Ishikawa (cell line): Measurements from ENCODE around the gene POU2F1.

Experiments
- CEBPB ChIP-seq: IDR thresholded peaks from 2 replicates; pipeline ENCODE4 v1.6.1; 2012
- CREB1 ChIP-seq: IDR thresholded peaks from 2 replicates; pipeline ENCODE4 v1.6.1; 2012; ENCODE audit warnings: low read depth
- EGR1 ChIP-seq: IDR thresholded peaks from 2 replicates; pipeline ENCODE4 v1.6.1; 2012
- EP300 ChIP-seq: IDR thresholded peaks from 2 replicates; pipeline ENCODE4 v1.6.1; 2012; ENCODE audit warnings: borderline replicate concordance
- FOXM1 ChIP-seq: IDR thresholded peaks from 2 replicates; pipeline ENCODE4 v1.6.1; 2012; ENCODE audit warnings: low read depth, borderline replicate concordance
- NFIC ChIP-seq: IDR thresholded peaks from 2 replicates; pipeline ENCODE4 v1.6.1; 2012
- RAD21 ChIP-seq: IDR thresholded peaks from 2 replicates; pipeline ENCODE4 v1.6.1; 2012; ENCODE audit warnings: low read depth
- TAF1 ChIP-seq: IDR thresholded peaks from 2 replicates; pipeline ENCODE4 v1.6.1; 2012; ENCODE audit warnings: low read depth, mild to moderate bottlenecking
- TCF12 ChIP-seq: IDR thresholded peaks from 2 replicates; pipeline ENCODE4 v1.6.1; 2012; ENCODE audit warnings: low read depth
- TEAD4 ChIP-seq: IDR thresholded peaks from 2 replicates; pipeline ENCODE4 v1.6.1; 2012
- YY1 ChIP-seq: IDR thresholded peaks from 2 replicates; pipeline ENCODE4 v1.6.1; 2012; ENCODE audit warnings: low read depth
- ZBTB7A ChIP-seq: IDR thresholded peaks from 2 replicates; pipeline ENCODE4 v1.6.1; 2012; ENCODE audit warnings: low read depth
- TF ChIP-seq, protein P1 (sequence below): IDR thresholded peaks from 2 replicates; pipeline ENCODE4 v1.6.1; 2012
- TF ChIP-seq, protein P2 (sequence below): IDR thresholded peaks from 2 replicates; pipeline ENCODE4 v1.6.1; 2012
- TF ChIP-seq, protein P3 (sequence below): IDR thresholded peaks from 2 replicates; pipeline ENCODE4 v1.6.1; 2012; ENCODE audit warnings: low read depth, mild to moderate bottlenecking

Gene POU2F1

DNA sequence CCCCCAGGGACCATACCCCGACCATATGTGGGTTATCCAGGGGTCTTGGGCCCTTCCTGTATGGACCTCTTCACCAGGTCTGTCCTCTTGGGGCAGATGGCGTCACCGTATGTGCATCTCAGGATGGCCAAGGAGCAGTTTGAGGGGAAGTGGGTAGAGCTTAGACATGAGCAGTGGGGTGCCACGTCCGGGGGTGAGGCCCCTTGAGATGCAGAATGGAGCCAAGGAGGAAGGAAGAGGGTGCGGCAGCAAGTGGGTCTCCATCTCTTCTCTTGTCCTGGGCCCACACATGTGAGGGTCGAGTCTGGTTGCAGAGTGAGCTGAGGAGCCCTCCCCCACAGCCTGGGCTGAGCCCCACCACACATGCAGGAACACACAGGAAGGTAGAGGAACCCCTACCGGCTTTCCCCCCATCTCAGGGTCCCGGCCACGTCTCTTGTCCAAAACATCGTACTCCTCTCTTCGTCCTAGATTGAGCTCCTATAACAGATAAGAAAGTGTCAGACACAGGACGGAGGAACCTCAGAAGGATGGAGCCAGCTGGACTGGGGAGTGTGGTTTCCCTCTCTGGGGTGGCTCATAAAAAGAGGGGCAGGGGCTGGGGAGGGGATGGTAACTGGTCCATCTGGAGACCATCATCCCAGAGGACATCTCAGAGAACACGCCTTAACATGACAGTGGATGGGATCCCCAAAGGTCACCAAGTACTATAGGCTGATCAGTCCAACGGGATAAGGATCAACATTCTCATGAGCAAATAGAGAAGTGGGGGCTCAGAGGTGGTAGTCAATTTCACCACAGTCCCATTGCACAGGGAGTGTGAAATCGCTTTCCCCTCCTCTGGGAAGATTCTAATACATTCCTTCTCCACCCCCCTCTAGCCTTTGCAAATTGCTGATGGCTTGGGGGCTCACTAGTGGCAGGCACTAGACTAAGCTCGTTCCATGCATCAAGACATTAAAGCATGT, 217.8 kb downstream of the POU2F1 start:
- no peak for TF ChIP-seq NFIC
- TF ChIP-seq ZBTB7A, result no peak
- no peak for TF ChIP-seq TAF1
- TF ChIP-seq EGR1, result no peak
- no peak for TF ChIP-seq TEAD4
- no peak for TF ChIP-seq TCF12
- TF ChIP-seq, protein P1, sequence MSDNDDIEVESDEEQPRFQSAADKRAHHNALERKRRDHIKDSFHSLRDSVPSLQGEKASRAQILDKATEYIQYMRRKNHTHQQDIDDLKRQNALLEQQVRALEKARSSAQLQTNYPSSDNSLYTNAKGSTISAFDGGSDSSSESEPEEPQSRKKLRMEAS, result no peak
- no peak for TF ChIP-seq CREB1
- TF ChIP-seq, protein P2, sequence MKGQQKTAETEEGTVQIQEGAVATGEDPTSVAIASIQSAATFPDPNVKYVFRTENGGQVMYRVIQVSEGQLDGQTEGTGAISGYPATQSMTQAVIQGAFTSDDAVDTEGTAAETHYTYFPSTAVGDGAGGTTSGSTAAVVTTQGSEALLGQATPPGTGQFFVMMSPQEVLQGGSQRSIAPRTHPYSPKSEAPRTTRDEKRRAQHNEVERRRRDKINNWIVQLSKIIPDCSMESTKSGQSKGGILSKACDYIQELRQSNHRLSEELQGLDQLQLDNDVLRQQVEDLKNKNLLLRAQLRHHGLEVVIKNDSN, result no peak
- TF ChIP-seq EP300, result no peak
- no peak for TF ChIP-seq CEBPB
- no peak for TF ChIP-seq RAD21
- TF ChIP-seq FOXM1, result no peak
- no peak for TF ChIP-seq YY1
- TF ChIP-seq, protein P3, sequence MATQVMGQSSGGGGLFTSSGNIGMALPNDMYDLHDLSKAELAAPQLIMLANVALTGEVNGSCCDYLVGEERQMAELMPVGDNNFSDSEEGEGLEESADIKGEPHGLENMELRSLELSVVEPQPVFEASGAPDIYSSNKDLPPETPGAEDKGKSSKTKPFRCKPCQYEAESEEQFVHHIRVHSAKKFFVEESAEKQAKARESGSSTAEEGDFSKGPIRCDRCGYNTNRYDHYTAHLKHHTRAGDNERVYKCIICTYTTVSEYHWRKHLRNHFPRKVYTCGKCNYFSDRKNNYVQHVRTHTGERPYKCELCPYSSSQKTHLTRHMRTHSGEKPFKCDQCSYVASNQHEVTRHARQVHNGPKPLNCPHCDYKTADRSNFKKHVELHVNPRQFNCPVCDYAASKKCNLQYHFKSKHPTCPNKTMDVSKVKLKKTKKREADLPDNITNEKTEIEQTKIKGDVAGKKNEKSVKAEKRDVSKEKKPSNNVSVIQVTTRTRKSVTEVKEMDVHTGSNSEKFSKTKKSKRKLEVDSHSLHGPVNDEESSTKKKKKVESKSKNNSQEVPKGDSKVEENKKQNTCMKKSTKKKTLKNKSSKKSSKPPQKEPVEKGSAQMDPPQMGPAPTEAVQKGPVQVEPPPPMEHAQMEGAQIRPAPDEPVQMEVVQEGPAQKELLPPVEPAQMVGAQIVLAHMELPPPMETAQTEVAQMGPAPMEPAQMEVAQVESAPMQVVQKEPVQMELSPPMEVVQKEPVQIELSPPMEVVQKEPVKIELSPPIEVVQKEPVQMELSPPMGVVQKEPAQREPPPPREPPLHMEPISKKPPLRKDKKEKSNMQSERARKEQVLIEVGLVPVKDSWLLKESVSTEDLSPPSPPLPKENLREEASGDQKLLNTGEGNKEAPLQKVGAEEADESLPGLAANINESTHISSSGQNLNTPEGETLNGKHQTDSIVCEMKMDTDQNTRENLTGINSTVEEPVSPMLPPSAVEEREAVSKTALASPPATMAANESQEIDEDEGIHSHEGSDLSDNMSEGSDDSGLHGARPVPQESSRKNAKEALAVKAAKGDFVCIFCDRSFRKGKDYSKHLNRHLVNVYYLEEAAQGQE, result no peak

DNA sequence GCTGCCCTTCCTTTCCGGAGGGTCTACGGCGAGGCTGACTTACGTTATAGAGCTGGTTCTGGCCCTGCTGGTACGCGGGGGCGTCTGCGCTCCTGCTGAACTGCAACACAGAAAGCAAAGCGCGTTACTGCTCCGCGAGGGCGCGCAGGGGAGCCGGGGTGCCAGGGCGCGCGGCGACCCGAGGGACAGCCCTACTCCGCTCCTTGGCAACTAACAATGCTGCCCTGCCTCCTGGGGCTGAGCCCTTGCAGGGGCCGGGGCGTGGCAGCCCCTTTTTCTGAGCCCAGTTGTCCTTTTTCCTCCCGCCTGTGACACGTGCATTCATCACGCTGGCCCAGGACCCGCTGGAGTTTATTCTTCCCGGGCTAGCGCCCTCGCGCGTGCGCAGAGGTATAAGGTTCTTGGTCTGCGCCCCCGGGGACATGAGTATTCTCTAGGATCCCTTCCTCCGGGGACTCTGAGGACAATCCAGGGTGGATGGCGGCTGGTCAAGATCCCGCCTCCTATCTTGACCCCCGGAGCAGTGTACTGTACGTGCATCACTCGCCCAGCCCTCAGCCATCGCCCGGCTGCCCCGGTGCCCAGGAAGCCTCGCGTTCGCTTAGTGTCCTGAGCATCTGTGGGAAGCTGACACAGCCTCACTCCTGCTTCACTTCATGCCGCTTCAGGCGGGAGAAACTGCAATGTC, 218.8 kb downstream of the POU2F1 start:
- TF ChIP-seq ZBTB7A, result no peak
- no peak for TF ChIP-seq TEAD4
- TF ChIP-seq EGR1, result peak; percentile 59; the same call in 1 of the 2 replicates
- TF ChIP-seq, protein P1, result peak; percentile 95
- TF ChIP-seq, protein P2, result no peak
- no peak for TF ChIP-seq CREB1

DNA sequence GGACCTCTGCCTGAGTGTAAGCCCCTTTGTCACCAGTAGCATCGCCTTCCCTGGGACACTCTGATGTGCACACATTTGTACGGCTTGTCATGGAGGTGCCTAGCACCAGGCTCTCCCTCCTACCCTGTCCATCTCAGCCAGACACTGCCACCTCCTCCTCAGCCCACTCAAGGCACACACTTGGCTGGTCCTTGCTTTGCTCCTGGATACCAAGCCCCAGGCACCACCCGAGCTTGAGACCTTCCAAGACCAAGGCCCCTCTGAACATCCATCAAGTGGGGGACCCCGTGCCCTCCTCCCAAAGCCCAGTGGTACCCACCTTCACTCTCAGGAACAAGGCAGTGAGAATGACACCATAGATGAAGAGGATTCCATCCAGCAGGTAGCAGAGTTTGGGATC, 219.7 kb downstream of the POU2F1 start:
- TF ChIP-seq CREB1 (no peak), RAD21 (no peak), FOXM1 (no peak), TEAD4 (no peak), TAF1 (no peak), YY1 (no peak)

DNA sequence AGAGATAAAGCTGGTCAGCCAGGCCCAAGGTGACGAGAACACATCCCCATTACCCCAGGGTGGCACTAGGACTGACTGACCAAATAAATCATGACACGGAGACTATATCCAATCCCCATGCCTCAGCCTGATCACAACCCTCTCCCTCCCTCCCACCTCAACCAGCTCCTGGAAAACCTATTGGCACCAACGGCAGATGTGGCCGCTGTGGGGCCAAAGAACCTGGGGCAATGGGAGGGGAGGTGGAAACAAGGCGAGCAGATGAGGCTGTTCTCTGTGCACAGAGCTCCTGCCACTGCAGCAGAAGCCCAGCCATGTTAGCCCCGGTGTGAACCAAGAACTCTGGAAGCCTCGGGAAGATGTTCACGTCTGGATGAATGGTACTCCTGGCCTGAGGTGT, 220.1 kb downstream of the POU2F1 start:
- TF ChIP-seq EGR1 (no peak), TCF12 (no peak), ZBTB7A (no peak), CREB1 (no peak), YY1 (no peak), EP300 (no peak), NFIC (no peak), RAD21 (no peak), FOXM1 (no peak), TAF1 (no peak), TEAD4 (no peak), CEBPB (no peak)
- TF ChIP-seq, protein P2, result no peak
- TF ChIP-seq, protein P3, result no peak
- TF ChIP-seq, protein P1, result no peak

DNA sequence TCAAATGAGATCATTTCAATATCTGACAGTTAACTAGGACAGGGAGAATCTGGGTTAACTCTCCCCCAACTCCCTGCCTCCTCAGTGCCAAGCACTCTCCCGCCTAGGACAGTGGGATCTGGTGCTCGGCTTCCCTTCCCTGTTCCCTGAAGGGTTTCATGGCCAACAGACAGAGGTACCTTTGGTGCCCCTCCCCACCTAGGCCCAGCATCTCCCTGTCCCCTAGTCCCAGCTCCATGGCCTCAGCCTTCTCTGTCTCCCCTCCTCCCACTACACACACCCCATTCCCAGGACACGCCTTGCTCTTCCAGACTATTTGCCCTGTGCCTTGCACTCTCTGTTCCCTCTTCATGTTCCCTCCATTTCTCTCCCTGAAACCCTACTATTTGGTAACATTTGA, 220.5 kb downstream of the POU2F1 start:
- TF ChIP-seq EP300 (no peak), FOXM1 (no peak), RAD21 (no peak), EGR1 (no peak), TCF12 (no peak), CREB1 (no peak), TEAD4 (no peak), CEBPB (no peak), YY1 (no peak), TAF1 (no peak), ZBTB7A (no peak)
- TF ChIP-seq, protein P1, result no peak
- TF ChIP-seq, protein P3, result no peak
